ENCODE measurements around the gene SKI. TPM values are rescaled to one million over a fixed set of nuclear protein-coding genes. Genes with fewer than 3 reads are reported as not detected.

Gene SKI
- total and polyA plus RNA-seq, 4 donors, result 17.1 to 90.7 (median 40.7) TPM

GRCh38 chr1:2354511-2355372, 126.6 kb downstream of the SKI start:
- H3K27ac ChIP-seq (ENCODE audit: low read depth in 1 of 2, low read length in 1 of 2), result no peak overlapping the region
- H3K4me1 ChIP-seq (ENCODE audit: control insufficient read depth in 5 of 5, insufficient read depth in 5 of 5, low read length in 5 of 5), result peaks cover 0 to 9% (median 0%) of the 10 kb centered on the region in 5 donors
- TF ChIP-seq CTCF (IDR thresholded peaks at IDR 0.05; ENCODE audit: control extremely low read depth, extremely low read depth), result no peak
- 77 to 94% methylated on average over 38 of the region's 38 CpGs for WGBS, 2 donors
- no peak overlapping the region for H3K9ac ChIP-seq (ENCODE audit: insufficient read depth in 1 of 2, low read length in 2 of 2)
- H3K9me3 ChIP-seq (ENCODE audit: control insufficient read depth in 4 of 4, insufficient read depth in 3 of 4, low read length in 3 of 4), result no peaks in the 10 kb centered on the region
- no peak overlapping the region for H3K4me3 ChIP-seq
- no peaks in the 10 kb centered on the region for H3K27me3 ChIP-seq (ENCODE audit: control insufficient read depth in 3 of 3, insufficient read depth in 3 of 3, low read length in 2 of 3)
- no peak for DNase-seq
- H3K36me3 ChIP-seq (ENCODE audit: control insufficient read depth in 4 of 4, insufficient read depth in 4 of 4, low read length in 4 of 4), result peaks cover 0 to 2% (median 0%) of the 10 kb centered on the region in 4 donors
- ATAC-seq (ENCODE audit: insufficient read depth, low FRiP score), result no peak

DNA sequence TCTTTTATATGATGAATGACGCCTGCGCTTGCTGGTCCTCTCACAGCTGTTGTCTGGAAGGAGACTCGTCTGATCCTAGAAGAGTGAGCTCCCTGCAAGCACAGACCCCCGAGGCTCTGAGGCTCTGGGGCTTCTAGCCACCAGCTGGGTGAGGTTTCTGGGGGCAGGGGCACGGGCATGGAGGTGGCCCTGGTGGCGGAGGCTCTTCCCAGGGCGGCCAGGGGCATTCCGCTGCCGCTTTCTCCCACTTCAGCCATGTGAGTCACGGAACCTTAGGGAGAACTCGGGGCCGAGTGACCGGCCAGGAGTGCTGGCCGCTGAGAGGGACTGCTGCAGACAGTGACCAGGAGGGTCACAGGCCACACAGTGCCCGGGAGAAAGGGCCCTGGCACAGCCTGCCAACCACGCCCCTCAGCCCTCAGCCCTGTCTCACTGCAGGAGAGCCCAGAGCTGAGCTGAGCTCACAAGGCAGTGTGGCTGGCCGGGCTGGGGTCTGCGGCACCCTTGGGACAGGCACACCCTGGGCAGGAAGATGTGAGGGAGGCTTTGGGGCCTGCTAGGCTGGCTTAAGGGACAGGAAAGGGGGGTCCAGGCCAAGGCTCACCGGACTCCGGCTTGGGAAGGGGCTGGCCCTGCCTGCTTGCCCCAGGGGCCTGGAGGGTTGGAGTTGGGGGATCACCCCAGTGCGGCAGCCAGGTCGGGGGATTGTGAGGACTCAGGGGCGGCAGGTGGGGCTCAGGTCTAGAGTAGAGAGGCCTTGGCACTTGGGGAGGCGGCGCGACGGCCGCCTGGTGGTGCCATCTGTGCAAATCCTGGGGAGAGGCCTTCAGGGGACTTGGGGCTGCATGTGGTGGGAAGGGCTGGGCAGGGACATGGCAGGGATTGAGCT, 127.5 kb downstream of the SKI start:
- Histone ChIP-seq H3K27ac (ENCODE audit: low read depth in 1 of 2, low read length in 1 of 2) (no peak overlapping the region), H3K4me3 (no peak overlapping the region), H3K4me1 (ENCODE audit: control insufficient read depth in 5 of 5, insufficient read depth in 5 of 5, low read length in 5 of 5) (peaks cover 0 to 9% (median 0%) of the 10 kb centered on the region in 5 donors), H3K9ac (ENCODE audit: insufficient read depth in 1 of 2, low read length in 2 of 2) (no peak overlapping the region), H3K27me3 (ENCODE audit: control insufficient read depth in 3 of 3, insufficient read depth in 3 of 3, low read length in 2 of 3) (no peaks in the 10 kb centered on the region), H3K36me3 (ENCODE audit: control insufficient read depth in 4 of 4, insufficient read depth in 4 of 4, low read length in 4 of 4) (peaks cover 0 to 2% (median 0%) of the 10 kb centered on the region in 4 donors), H3K9me3 (ENCODE audit: control insufficient read depth in 4 of 4, insufficient read depth in 3 of 4, low read length in 3 of 4) (no peaks in the 10 kb centered on the region)
- 86 to 91% methylated on average over 28 of the region's 28 CpGs for WGBS, 2 donors
- TF ChIP-seq CTCF (IDR thresholded peaks at IDR 0.05; ENCODE audit: control extremely low read depth, extremely low read depth), result no peak
- DNase-seq (no peak), ATAC-seq (ENCODE audit: insufficient read depth, low FRiP score) (no peak)

- no peak for DNase-seq
These were observed 128.3 kb downstream of the SKI start for GRCh38 chr1:2356401-2356800.

More at GRCh38 chr1:2356401-2356800, 128.3 kb downstream of the SKI start:
- Histone ChIP-seq H3K36me3 (ENCODE audit: control insufficient read depth in 4 of 4, insufficient read depth in 4 of 4, low read length in 4 of 4) (peaks cover 0 to 2% (median 0%) of the 10 kb centered on the region in 4 donors), H3K9me3 (ENCODE audit: control insufficient read depth in 4 of 4, insufficient read depth in 3 of 4, low read length in 3 of 4) (no peaks in the 10 kb centered on the region), H3K4me1 (ENCODE audit: control insufficient read depth in 5 of 5, insufficient read depth in 5 of 5, low read length in 5 of 5) (peaks cover 0 to 9% (median 0%) of the 10 kb centered on the region in 5 donors), H3K4me3 (no peak overlapping the region), H3K9ac (ENCODE audit: insufficient read depth in 1 of 2, low read length in 2 of 2) (no peak overlapping the region), H3K27me3 (ENCODE audit: control insufficient read depth in 3 of 3, insufficient read depth in 3 of 3, low read length in 2 of 3) (no peaks in the 10 kb centered on the region), H3K27ac (ENCODE audit: low read depth in 1 of 2, low read length in 1 of 2) (no peak overlapping the region)
- TF ChIP-seq CTCF (IDR thresholded peaks at IDR 0.05; ENCODE audit: control extremely low read depth, extremely low read depth), result no peak
- ATAC-seq (ENCODE audit: insufficient read depth, low FRiP score), result no peak
- WGBS, 2 donors, result 94 to 95% methylated on average over 14 to 15 of the region's 15 CpGs
